Gastrocnemius medialis (tissue), 4 donors: ENCODE results near the gene PSTPIP1.

ENCODE experiments used
- POLR2A ChIP-seq, 2 donors: fragments of 450-650 bp; IDR thresholded peaks; one replicate each; pipeline ENCODE4 v1.6.1; 2017; ENCODE audit warnings: antibody characterized with exemption in 2 of 2, mild to moderate bottlenecking in 2 of 2, moderate library complexity in 2 of 2
- TF ChIP-seq, protein P1 (sequence below), 5 experiments: fragments of 450-650 bp in 3 of 5; fragments of 200-600 bp in 2 of 5; sonication (generic) in 2 of 5; IDR thresholded peaks in 4 of 5; conservative IDR thresholded peaks in 1 of 5; 1 replicate in 4 of 5; 2 replicates in 1 of 5; pipeline ENCODE4 v1.5.1; 2016 to 2019; ENCODE audit warnings: antibody characterized with exemption in 5 of 5, mild to moderate bottlenecking in 3 of 5, moderate library complexity in 3 of 5

DNA sequence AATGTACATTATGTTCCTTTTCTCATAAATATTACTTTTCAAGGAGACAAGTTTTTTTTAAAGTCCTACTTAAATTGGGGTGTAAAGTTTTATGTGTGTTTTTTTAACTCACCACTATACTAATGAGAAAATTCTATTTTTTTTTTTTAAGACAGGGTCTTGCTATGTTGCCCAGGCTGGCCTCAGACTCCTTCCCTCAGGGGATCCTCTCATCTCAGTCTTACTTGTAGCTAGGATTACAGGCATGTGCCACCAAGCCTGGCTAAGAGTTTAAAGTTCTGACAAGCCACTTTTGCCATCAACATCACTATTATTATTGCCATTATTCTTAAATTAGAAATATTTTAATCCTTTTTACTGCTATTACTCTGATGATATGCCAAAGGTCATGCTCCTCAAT, 68.3 kb downstream of the PSTPIP1 start:
- TF ChIP-seq POLR2A (IDR thresholded peaks at IDR 0.05): no peak
- TF ChIP-seq, protein P1, sequence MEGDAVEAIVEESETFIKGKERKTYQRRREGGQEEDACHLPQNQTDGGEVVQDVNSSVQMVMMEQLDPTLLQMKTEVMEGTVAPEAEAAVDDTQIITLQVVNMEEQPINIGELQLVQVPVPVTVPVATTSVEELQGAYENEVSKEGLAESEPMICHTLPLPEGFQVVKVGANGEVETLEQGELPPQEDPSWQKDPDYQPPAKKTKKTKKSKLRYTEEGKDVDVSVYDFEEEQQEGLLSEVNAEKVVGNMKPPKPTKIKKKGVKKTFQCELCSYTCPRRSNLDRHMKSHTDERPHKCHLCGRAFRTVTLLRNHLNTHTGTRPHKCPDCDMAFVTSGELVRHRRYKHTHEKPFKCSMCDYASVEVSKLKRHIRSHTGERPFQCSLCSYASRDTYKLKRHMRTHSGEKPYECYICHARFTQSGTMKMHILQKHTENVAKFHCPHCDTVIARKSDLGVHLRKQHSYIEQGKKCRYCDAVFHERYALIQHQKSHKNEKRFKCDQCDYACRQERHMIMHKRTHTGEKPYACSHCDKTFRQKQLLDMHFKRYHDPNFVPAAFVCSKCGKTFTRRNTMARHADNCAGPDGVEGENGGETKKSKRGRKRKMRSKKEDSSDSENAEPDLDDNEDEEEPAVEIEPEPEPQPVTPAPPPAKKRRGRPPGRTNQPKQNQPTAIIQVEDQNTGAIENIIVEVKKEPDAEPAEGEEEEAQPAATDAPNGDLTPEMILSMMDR (IDR thresholded peaks at IDR 0.05 in 4 of 5, conservative IDR thresholded peaks at IDR 0.05 in 1 of 5): no peak
